Mesothelial cell of epicardium (in vitro differentiated cells): ENCODE data around the gene CTNNBL1. TPM values are rescaled to one million over a fixed set of nuclear protein-coding genes. Genes with fewer than 3 reads are reported as not detected.

ENCODE experiments used
- DNase-seq, 2 experiments: peaks; one replicate each; pipeline ENCODE4 v3.0.0; 2021; ENCODE audit warnings: low spot score in 2 of 2; ENCODE audit not compliant: unreplicated experiment in 2 of 2
- H3K27ac Mint-ChIP-seq: 2 replicates; pipeline ENCODE4 v1.8.0; 2021; ENCODE audit warnings: mixed read lengths
- H3K27me3 Mint-ChIP-seq: 2 replicates; pipeline ENCODE4 v1.8.0; 2021; ENCODE audit warnings: low read depth, mixed read lengths
- H3K36me3 Mint-ChIP-seq: 2 replicates; pipeline ENCODE4 v1.8.0; 2021; ENCODE audit warnings: mixed read lengths
- H3K4me1 Mint-ChIP-seq: 2 replicates; pipeline ENCODE4 v1.8.0; 2021; ENCODE audit warnings: mixed read lengths
- H3K4me3 Mint-ChIP-seq: 2 replicates; pipeline ENCODE4 v1.8.0; 2021; ENCODE audit warnings: mild to moderate bottlenecking, moderate library complexity, mixed read lengths
- H3K9me3 Mint-ChIP-seq: 2 replicates; pipeline ENCODE4 v1.8.0; 2021; ENCODE audit warnings: mixed read lengths
- CTCF ChIP-seq: fragments of 200-600 bp; sonication (generic); IDR thresholded peaks from one replicate; pipeline ENCODE4 v1.5.0; 2021; ENCODE audit warnings: antibody characterized with exemption; ENCODE audit not compliant: unreplicated experiment
- total RNA-seq: library from RNA; stranded (reverse); gene quantifications from 3 replicates; pipeline ENCODE4 v1.2.1, GENCODE V29; 2021

Gene CTNNBL1
- total RNA-seq, 1 donor from 2014 or later, result 59.0 TPM

GRCh38 chr20:37749620-37750403, 56.0 kb downstream of the CTNNBL1 start:
- no peak for TF ChIP-seq CTCF
- no peaks in the 10 kb centered on the region for H3K9me3 Mint-ChIP-seq

GRCh38 chr20:37755665-37756064, 61.8 kb downstream of the CTNNBL1 start:
- Mint-ChIP-seq H3K9me3 (no peaks in the 10 kb centered on the region), H3K4me1 (peaks cover 8% of the 10 kb centered on the region), H3K27ac (no peak overlapping the region), H3K36me3 (peaks cover 9% of the 10 kb centered on the region), H3K4me3 (no peak overlapping the region), H3K27me3 (no peaks in the 10 kb centered on the region)
- no peak for TF ChIP-seq CTCF
- DNase-seq, result no peak

More at GRCh38 chr20:37749620-37750403, 56.0 kb downstream of the CTNNBL1 start:
- H3K4me3 Mint-ChIP-seq, result no peak overlapping the region
- DNase-seq, result no peak
- H3K36me3 Mint-ChIP-seq, result peaks cover 24% of the 10 kb centered on the region
- H3K4me1 Mint-ChIP-seq, result no peaks in the 10 kb centered on the region
- no peak overlapping the region for H3K27ac Mint-ChIP-seq
- no peaks in the 10 kb centered on the region for H3K27me3 Mint-ChIP-seq

- H3K27ac Mint-ChIP-seq, result no peak overlapping the region
- peaks cover 8% of the 10 kb centered on the region for H3K4me1 Mint-ChIP-seq
- H3K27me3 Mint-ChIP-seq, result no peaks in the 10 kb centered on the region
- no peak overlapping the region for H3K4me3 Mint-ChIP-seq
- peaks cover 8% of the 10 kb centered on the region for H3K36me3 Mint-ChIP-seq
- TF ChIP-seq CTCF, result no peak
- no peaks in the 10 kb centered on the region for H3K9me3 Mint-ChIP-seq
- DNase-seq, result no peak
These were observed 62.4 kb downstream of the CTNNBL1 start for GRCh38 chr20:37756234-37756633.

GRCh38 chr20:37757550-37757949, 63.7 kb downstream of the CTNNBL1 start:
- no peak for DNase-seq
- no peak for TF ChIP-seq CTCF
- Mint-ChIP-seq H3K36me3 (peaks cover 4% of the 10 kb centered on the region), H3K27ac (no peak overlapping the region), H3K4me3 (no peak overlapping the region), H3K27me3 (no peaks in the 10 kb centered on the region), H3K9me3 (no peaks in the 10 kb centered on the region), H3K4me1 (peaks cover 8% of the 10 kb centered on the region)

GRCh38 chr20:37758332-37758731, 64.5 kb downstream of the CTNNBL1 start:
- H3K9me3 Mint-ChIP-seq, result no peaks in the 10 kb centered on the region
- TF ChIP-seq CTCF, result no peak
- no peak overlapping the region for H3K27ac Mint-ChIP-seq
- peaks cover 4% of the 10 kb centered on the region for H3K36me3 Mint-ChIP-seq
- H3K27me3 Mint-ChIP-seq, result no peaks in the 10 kb centered on the region
- DNase-seq, result no peak
- H3K4me1 Mint-ChIP-seq, result peaks cover 8% of the 10 kb centered on the region
- no peak overlapping the region for H3K4me3 Mint-ChIP-seq
